ENCODE results near the gene IFT22. TPM values are rescaled to one million over a fixed set of nuclear protein-coding genes. Genes with fewer than 3 reads are reported as not detected.
"Not testable (repeated sequence)": the region's sequence is repeated elsewhere in the genome, so short reads cannot be mapped to it uniquely, and the experiment has no call there.

IFT22 gene
- total RNA-seq, 1 donor: 25.5 TPM

GRCh38 chr7:101299511-101300464 is 21.8 kb downstream of the IFT22 start:
- H3K4me3 ChIP-seq (ENCODE audit: low read depth, low read length): no peak overlapping the region
- DNase-seq (ENCODE audit: low read depth): no peak
- TF ChIP-seq, protein P1, sequence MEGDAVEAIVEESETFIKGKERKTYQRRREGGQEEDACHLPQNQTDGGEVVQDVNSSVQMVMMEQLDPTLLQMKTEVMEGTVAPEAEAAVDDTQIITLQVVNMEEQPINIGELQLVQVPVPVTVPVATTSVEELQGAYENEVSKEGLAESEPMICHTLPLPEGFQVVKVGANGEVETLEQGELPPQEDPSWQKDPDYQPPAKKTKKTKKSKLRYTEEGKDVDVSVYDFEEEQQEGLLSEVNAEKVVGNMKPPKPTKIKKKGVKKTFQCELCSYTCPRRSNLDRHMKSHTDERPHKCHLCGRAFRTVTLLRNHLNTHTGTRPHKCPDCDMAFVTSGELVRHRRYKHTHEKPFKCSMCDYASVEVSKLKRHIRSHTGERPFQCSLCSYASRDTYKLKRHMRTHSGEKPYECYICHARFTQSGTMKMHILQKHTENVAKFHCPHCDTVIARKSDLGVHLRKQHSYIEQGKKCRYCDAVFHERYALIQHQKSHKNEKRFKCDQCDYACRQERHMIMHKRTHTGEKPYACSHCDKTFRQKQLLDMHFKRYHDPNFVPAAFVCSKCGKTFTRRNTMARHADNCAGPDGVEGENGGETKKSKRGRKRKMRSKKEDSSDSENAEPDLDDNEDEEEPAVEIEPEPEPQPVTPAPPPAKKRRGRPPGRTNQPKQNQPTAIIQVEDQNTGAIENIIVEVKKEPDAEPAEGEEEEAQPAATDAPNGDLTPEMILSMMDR (IDR thresholded peaks at IDR 0.05; ENCODE audit: insufficient read depth, low read depth, low read length): no peak

DNA sequence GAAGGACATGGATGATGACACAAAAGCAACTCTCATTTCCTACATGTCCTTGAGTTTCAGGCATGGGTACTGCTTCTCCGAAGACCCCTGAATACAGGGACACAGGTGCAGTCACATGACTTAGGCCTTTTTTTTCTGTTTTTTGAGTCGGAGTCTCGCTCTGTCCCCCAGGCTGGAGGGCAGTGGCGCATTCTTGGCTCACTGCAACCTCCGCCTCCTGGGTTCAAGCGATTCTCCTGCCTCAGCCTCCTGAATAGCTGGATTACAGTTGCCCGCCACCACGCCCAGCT is 26.8 kb downstream of the IFT22 start:
- no peak overlapping the region for H3K4me3 ChIP-seq (ENCODE audit: low read depth, low read length)
- no peak for DNase-seq (ENCODE audit: low read depth)
- TF ChIP-seq, protein P1 (IDR thresholded peaks at IDR 0.05; ENCODE audit: insufficient read depth, low read depth, low read length): no peak

- H3K4me3 ChIP-seq (ENCODE audit: low read depth, low read length): no peak overlapping the region
- TF ChIP-seq, protein P1 (IDR thresholded peaks at IDR 0.05; ENCODE audit: insufficient read depth, low read depth, low read length): no peak
- DNase-seq (ENCODE audit: low read depth): no peak
These were observed 27.4 kb downstream of the IFT22 start for GRCh38 chr7:101294039-101294831.

DNA sequence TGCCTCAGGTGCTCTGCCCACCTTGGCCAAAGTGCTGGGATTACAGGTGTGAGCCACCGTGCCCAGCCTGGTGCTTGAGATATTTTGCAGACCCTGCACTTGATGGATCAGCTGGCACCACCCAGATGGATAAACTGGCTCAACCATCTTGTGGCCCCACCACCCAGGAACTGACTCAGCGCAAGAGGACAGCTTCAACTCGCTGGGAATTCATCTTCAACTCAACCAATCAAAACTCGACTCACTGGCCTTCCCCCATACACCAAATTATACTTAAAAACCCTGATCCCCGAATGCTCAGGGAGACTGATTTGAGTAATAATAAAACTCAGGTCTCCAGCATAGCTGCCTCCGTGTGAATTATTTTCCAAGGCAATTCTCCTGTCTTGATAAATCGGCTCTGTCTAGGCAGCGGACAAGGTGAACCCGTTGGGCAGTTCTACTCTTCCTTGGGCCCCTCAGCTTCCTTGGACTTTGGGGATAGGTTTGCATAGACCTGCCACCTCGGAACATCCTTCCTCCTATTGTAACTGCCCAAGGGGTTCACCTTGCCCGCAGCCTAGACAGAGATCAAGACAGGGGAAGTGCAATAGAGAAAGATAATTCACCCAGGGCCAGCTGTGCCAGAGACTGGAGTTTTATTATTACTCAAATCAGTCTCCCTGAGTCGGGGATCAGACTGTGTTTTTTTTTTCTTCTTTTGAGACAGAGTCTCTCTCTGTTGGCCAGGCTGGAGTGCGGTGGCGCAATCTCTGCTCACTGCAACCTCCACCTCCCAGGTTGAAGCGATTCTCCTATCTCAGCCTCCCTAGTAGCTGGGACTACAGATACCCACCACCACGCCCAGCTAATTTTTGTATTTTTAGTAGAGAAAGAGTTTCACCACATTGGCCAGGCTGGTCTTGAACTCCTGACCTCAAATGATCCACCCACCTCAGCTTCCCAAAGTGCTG is 28.3 kb downstream of the IFT22 start:
- DNase-seq (ENCODE audit: low read depth); H3K4me3 ChIP-seq (ENCODE audit: low read depth, low read length): not testable (repeated sequence)

- DNase-seq (ENCODE audit: low read depth); H3K4me3 ChIP-seq (ENCODE audit: low read depth, low read length): not testable (repeated sequence)
These were observed 29.0 kb downstream of the IFT22 start for GRCh38 chr7:101292566-101292965.

DNA sequence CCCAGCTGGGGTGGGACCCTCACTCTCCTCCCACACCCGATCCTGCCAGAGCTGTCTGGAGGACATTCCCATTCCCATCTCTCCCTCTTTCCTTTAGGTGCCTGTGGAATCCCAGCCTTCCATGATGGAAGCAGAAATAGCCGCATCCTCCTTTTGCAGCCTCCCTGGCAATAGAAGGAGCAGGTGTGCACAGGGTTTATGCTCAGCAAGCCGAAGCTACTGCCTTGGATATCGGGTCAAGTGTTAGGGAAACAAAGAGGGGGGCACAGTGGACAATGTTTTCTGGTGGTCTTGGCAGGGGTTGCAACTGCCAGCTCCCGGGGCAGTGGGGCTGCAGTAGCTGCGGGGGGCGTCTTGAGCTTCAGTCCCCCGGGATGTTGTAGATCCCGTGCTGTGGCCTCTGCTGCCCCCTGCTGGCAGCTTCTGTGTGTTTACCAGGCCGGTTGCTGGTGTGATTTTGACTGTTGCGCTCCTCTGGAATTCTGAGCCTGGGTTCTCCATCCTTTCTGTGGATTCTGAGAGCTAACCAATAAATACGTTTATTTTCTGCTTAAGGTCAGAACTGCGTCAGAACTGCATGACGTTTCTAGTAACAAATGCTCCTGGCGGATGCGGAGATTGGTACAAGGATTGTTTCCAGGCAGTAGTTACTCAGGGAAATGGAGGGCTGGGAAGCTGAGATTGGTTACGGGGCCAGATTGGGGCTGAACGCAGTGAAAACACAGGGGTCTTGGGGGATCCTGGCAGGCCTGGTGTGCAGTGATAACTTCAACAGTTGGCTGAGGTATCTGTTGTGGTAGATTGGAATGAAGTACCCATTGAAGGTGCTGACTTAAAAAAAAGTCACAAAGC is 31.2 kb downstream of the IFT22 start:
- TF ChIP-seq, protein P1 (IDR thresholded peaks at IDR 0.05; ENCODE audit: insufficient read depth, low read depth, low read length): peak; percentile 62
- peak; percentile 37 for DNase-seq (ENCODE audit: low read depth)

GRCh38 chr7:101289687-101290086 is 31.9 kb downstream of the IFT22 start:
- not testable (repeated sequence) for DNase-seq (ENCODE audit: low read depth); H3K4me3 ChIP-seq (ENCODE audit: low read depth, low read length)

More for the DNA sequence above, 31.2 kb downstream of the IFT22 start:
- H3K4me3 ChIP-seq (ENCODE audit: low read depth, low read length): not testable (repeated sequence)
